WTC11 (cell line): ENCODE data around the gene MRPS18A. TPM values are rescaled to one million over a fixed set of nuclear protein-coding genes. Genes with fewer than 3 reads are reported as not detected.

Experiments used
- ATAC-seq: fragments of 200-7000 bp; cut with Tn5 transposase; 2 replicates; pipeline ENCODE4 v1.10.0; 2021; ENCODE audit warnings: mild to moderate bottlenecking, moderate library complexity
- CTCF ChIA-PET: fragments of 300-600 bp; sonication (Branson Sonifier 250); formaldehyde crosslinking; loops from one replicate; lab custom pipeline; 2021; ENCODE audit warnings: antibody characterized with exemption; lab: Charles Lee
- POLR2A ChIA-PET: fragments of 350-600 bp; sonication (Branson Sonifier 250); formaldehyde crosslinking; loops from one replicate; lab custom pipeline; 2021; ENCODE audit warnings: antibody characterized with exemption; lab: Charles Lee
- DNase-seq: peaks from one replicate; pipeline ENCODE4 v3.0.0; 2021; ENCODE audit warnings: low spot score
- H3K27ac Mint-ChIP-seq: 2 replicates; pipeline ENCODE4 v1.8.0; 2021; ENCODE audit warnings: mixed read lengths
- H3K27me3 Mint-ChIP-seq: 2 replicates; pipeline ENCODE4 v1.8.0; 2021; ENCODE audit warnings: low read depth, mild to moderate bottlenecking, moderate library complexity, mixed read lengths
- H3K36me3 Mint-ChIP-seq: 2 replicates; pipeline ENCODE4 v1.8.0; 2021; ENCODE audit warnings: mixed read lengths
- H3K4me1 Mint-ChIP-seq: 2 replicates; pipeline ENCODE4 v1.8.0; 2022; ENCODE audit warnings: mixed read lengths
- H3K4me3 Mint-ChIP-seq: 2 replicates; pipeline ENCODE4 v1.8.0; 2021; ENCODE audit warnings: mild to moderate bottlenecking, moderate library complexity, mixed read lengths
- H3K9me3 Mint-ChIP-seq: 2 replicates; pipeline ENCODE4 v1.8.0; 2021; ENCODE audit warnings: mixed read lengths
- AFF4 ChIP-seq: sonication (generic); formaldehyde crosslinking; IDR thresholded peaks from 2 replicates; pipeline ENCODE4 v1.8.1; 2023; ENCODE audit warnings: mild to moderate bottlenecking, missing genetic modification reagents, borderline replicate concordance
- ARID4B ChIP-seq: sonication (generic); formaldehyde crosslinking; IDR thresholded peaks from 2 replicates; pipeline ENCODE4 v1.8.0; 2023; ENCODE audit warnings: missing genetic modification reagents, mild to moderate bottlenecking, borderline replicate concordance
- ATF3 ChIP-seq: sonication (generic); formaldehyde crosslinking; conservative IDR thresholded peaks from 2 replicates; pipeline ENCODE4 v1.8.1; 2022; ENCODE audit warnings: mild to moderate bottlenecking, missing genetic modification reagents
- CREB1 ChIP-seq: sonication (generic); formaldehyde crosslinking; IDR thresholded peaks from 2 replicates; pipeline ENCODE4 v1.8.0; 2023; ENCODE audit warnings: mild to moderate bottlenecking, missing genetic modification reagents
- CTCF ChIP-seq: fragments of 200-600 bp; IDR thresholded peaks from 2 replicates; pipeline ENCODE4 v1.8.0; 2022; ENCODE audit warnings: antibody characterized with exemption
- E2F4 ChIP-seq: sonication (generic); formaldehyde crosslinking; IDR thresholded peaks from 2 replicates; pipeline ENCODE4 v1.8.1; 2022; ENCODE audit warnings: low read depth, mild to moderate bottlenecking, moderate library complexity, missing genetic modification reagents, borderline replicate concordance
- EMX1 ChIP-seq: fragments of 250-450 bp; sonication (Bioruptor Pico); IDR thresholded peaks from 2 replicates; pipeline ENCODE4 v1.8.0; 2021; ENCODE audit warnings: mild to moderate bottlenecking
- ERG ChIP-seq: fragments of 250-450 bp; sonication (Bioruptor Pico); IDR thresholded peaks from 2 replicates; pipeline ENCODE4 v1.8.0; 2021; ENCODE audit warnings: mild to moderate bottlenecking
- ESRRA ChIP-seq: sonication (generic); formaldehyde crosslinking; IDR thresholded peaks from 2 replicates; pipeline ENCODE4 v1.8.1; 2022; ENCODE audit warnings: mild to moderate bottlenecking, missing genetic modification reagents, borderline replicate concordance
- FOXK1 ChIP-seq: sonication (generic); formaldehyde crosslinking; IDR thresholded peaks from 2 replicates; pipeline ENCODE4 v1.8.0; 2022; ENCODE audit warnings: mild to moderate bottlenecking, moderate library complexity, missing genetic modification reagents
- HMGA2 ChIP-seq: fragments of 250-450 bp; sonication (Bioruptor Pico); IDR thresholded peaks from 2 replicates; pipeline ENCODE4 v1.4.0; 2021; ENCODE audit warnings: mild to moderate bottlenecking, moderate library complexity
- STAT6 ChIP-seq: sonication (generic); formaldehyde crosslinking; conservative IDR thresholded peaks from 2 replicates; pipeline ENCODE4 v1.8.1; 2023; ENCODE audit warnings: mild to moderate bottlenecking, low read depth, missing genetic modification reagents, moderate library complexity
- TEAD4 ChIP-seq: sonication (generic); formaldehyde crosslinking; IDR thresholded peaks from 2 replicates; pipeline ENCODE4 v1.8.0; 2022; ENCODE audit warnings: mild to moderate bottlenecking, missing genetic modification reagents
- ZNF121 ChIP-seq: sonication (generic); formaldehyde crosslinking; IDR thresholded peaks from 2 replicates; pipeline ENCODE4 v1.8.0; 2023; ENCODE audit warnings: missing genetic modification reagents
- ZNF512 ChIP-seq: sonication (generic); formaldehyde crosslinking; IDR thresholded peaks from 2 replicates; pipeline ENCODE4 v1.8.1; 2022; ENCODE audit warnings: missing genetic modification reagents, borderline replicate concordance
- total RNA-seq: library from RNA; stranded (reverse); gene quantifications from 3 replicates; pipeline ENCODE4 v1.2.3, GENCODE V29; 2021

Gene MRPS18A
- total RNA-seq, 1 experiment from 2014 or later = 61.6 TPM

- TF ChIP-seq ARID4B (no peak), CREB1 (no peak), HMGA2 (CRISPR knock-in tag) (no peak), ZNF121 (CRISPR knock-in tag) (no peak), TEAD4 (CRISPR knock-in tag) (no peak), FOXK1 (CRISPR knock-in tag) (no peak), ZNF512 (no peak), ESRRA (CRISPR knock-in tag) (no peak)
Observed at GRCh38 chr6:43722920-43723545, 35.4 kb upstream of the MRPS18A start (continued).

- H3K36me3 Mint-ChIP-seq = no peaks in the 10 kb centered on the region
Observed at GRCh38 chr6:43720999-43721398, 33.4 kb upstream of the MRPS18A start.

More at GRCh38 chr6:43720999-43721398, 33.4 kb upstream of the MRPS18A start:
- Mint-ChIP-seq H3K9me3 (no peaks in the 10 kb centered on the region), H3K4me3 (no peak overlapping the region), H3K27ac (no peak overlapping the region), H3K4me1 (peaks cover 12% of the 10 kb centered on the region), H3K27me3 (no peaks in the 10 kb centered on the region; the same call in 1 of the 2 replicates)
- TF ChIP-seq EMX1 (CRISPR knock-in tag) (no peak), ESRRA (CRISPR knock-in tag) (no peak), ERG (CRISPR knock-in tag) (no peak), CTCF (no peak), ATF3 (CRISPR knock-in tag) (no peak), AFF4 (no peak), STAT6 (CRISPR knock-in tag) (no peak), E2F4 (CRISPR knock-in tag) (no peak), ZNF121 (CRISPR knock-in tag) (no peak)
- ChIA-PET CTCF (interaction anchor here (0.6 to 1.8 kb wide), 8 partner anchors 22 to 358 kb away, joined by 3 to 7 read pairs (median 4); partner anchors contain the start of gene VEGFA), POLR2A (no interaction called here)
- DNase-seq (no peak), ATAC-seq (no peak)
